ENCODE measurements around the gene NFYA.
"Not testable (repeated sequence)": the region's sequence is repeated elsewhere in the genome, so short reads cannot be mapped to it uniquely, and the experiment has no call there.

NFYA gene

DNA sequence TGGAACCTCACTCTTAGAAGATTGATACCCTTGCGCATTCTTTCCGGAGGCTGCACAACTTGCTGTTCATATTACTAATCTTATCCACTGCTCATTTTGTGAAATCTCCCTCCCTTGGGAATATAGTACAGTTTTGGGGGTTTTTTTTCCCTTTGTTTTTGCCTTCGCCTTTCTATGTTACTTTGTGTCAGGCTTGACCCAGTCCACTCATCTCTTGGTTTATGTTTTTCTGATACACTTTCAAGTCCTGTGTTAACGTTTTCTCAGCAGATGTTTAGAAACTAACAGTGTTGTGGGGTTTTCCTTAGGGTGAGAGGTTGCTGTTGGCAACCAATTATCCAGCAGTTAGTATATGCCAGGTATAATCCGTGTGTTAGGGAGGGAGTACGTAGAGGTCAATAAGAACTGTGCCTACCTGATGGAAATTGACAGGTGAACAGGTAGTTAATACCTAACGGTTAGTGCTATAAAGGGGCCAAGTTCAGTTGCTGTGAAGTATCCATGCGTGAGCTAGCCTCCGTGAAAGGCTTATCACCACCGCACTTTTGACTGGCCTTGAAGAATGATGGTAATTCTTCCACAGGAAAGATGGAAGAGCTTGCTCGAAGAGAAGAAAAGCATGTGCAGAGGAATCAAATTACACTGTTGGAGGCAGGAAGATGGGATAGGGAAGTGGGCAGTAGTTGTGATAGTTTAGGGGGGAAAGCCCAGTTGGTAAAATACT, 1.4 kb downstream of the NFYA start:
- no peak for DNase-seq

DNA sequence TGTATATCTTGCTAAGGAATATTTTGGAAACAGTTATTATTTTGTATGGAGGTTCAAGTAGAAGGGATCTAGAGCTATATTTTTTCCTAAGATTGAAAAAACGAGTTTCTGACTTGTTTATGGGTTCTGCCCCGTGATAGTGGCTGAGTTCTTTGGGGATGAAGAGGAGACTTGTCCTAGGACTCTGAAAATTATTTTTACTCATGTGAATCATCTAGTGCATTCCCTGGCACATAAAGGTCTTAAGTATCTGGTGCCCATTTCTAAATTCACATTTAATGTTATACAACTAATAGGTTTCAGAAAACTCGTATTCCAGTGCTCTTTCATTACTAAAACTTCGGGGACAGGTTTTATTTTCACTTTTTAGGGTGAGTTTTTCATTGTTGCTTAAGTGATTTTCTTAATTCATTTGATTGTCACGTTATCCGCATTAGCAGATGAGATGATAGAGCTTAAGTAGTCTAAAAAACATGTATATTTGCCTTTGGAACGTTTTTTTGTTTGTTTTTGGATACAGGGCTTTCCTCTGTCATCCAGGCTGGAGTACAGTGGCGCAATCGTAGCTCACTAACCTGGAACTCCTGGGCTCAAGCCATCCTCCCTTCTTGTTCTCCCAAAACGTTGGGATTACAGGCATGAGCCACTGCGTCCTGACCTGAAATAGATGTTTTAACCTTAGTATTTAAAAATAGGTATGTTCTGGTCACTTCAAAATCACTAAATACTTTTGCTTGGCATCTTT, 2.1 kb downstream of the NFYA start:
- no peak for DNase-seq

- DNase-seq: no peak
Observed at GRCh38 chr6:41075651-41076626, 3.2 kb downstream of the NFYA start.

DNA sequence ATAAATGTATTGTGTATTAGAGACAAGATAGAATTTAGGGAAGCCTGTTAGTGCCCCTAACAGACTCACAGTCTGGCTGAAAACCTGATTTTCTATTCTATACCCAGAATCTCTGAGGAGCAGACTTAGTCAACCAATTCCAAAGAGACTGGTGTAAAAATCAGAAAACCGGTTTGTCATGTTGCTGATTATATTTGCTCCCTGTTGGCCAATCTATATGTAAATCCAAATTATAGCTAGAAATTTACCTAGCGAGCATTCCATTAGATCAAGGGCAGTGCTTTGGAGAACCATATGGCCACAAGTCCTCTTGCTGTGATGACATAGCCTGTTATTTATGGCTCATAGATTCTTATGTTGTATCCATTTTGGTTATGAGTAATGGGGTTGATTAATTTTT, 4.8 kb downstream of the NFYA start:
- no peak for DNase-seq

GRCh38 chr6:41078101-41078500, 5.3 kb downstream of the NFYA start:
- no peak for DNase-seq

DNA sequence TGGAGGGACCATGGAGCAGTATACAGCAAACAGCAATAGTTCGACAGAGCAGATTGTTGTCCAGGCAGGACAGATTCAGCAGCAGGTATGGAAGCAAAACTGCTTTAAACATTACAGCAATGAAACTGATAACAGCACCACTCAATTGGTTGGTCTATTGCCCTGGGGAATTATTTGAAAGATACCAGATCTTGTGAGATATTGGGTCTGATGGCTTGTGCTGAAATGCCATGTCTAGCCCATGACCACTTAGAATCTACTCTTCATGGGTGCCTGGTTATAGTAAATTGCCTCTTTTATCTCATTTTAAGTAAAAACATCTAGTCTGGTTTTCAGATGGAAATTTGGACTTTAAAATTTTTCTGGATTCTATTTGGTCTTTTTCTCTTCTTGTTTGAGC, 6.3 kb downstream of the NFYA start:
- DNase-seq: no peak

DNA sequence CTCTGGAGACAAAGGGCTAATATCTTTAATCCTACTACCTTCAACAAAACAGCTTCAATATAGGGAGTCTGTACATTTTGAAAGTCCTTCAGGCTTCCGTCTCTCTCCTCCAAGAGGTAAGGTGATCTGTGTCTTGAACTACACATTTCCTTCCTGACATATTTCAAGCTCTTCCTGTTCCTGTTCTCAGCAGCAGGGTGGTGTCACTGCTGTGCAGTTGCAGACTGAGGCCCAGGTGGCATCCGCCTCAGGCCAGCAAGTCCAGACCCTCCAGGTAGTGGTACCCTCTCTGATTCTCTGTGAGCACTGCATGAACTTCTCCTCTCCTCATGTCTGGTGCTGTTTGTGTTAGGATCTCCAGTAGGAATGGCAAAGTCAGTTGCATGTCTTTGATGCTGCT, 7.8 kb downstream of the NFYA start:
- DNase-seq: no peak

DNA sequence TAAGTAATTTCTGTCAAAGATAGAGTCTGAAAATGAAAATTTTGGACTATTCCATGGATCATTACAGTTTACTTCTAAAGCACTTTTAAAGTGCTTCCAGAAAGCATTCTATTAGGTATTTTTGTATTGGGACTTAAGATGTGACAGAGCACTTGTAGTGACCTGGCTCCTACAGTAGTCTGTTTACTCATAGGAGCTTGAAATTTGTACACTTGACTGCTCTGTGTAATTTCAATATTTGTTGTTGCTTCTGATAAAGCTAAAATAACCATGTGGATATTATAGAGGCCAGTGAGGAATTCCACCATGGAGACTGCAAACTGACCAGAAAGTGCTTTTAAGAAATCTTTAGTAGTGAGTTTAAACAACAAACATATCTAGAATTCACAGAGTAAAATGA, 10.3 kb downstream of the NFYA start:
- no peak for DNase-seq

DNA sequence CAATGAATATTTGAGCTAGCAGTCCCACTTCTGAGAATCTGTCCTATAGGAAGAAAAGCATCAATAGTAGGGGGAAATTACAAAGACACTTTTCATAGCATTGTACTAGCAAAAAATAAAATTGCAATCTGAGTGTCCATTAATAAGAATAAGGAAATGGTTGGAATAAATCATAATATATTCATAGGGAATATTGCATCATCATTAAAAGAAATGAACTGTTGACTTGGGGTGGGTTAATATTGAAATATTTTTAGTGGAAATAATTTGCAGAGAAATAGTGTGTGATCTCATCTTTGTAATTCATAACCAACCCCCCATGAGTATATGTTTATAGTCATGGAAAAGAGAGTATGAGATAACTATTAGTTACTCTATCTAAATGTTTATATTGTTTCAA, 12.4 kb downstream of the NFYA start:
- no peak for DNase-seq

DNA sequence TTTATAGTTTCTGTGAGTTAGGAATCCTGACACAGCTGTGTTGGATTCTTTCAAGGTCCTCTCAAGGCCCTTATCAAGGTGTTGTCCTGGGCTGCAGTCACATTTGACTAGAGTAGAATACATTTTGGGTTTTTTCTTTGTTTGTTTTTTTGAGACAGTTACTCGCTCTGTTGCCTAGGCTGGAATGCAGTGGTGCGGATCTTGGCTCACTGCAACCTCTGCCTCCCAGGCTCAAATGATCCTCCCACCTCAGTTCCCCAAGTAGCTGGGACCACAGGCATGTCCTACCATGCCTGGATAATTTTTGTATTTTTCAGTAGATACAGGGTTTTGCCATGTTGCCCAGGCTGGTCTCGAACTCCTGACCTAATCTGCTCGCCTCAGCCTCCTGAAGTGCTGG, 15.7 kb downstream of the NFYA start:
- no peak for DNase-seq

DNA sequence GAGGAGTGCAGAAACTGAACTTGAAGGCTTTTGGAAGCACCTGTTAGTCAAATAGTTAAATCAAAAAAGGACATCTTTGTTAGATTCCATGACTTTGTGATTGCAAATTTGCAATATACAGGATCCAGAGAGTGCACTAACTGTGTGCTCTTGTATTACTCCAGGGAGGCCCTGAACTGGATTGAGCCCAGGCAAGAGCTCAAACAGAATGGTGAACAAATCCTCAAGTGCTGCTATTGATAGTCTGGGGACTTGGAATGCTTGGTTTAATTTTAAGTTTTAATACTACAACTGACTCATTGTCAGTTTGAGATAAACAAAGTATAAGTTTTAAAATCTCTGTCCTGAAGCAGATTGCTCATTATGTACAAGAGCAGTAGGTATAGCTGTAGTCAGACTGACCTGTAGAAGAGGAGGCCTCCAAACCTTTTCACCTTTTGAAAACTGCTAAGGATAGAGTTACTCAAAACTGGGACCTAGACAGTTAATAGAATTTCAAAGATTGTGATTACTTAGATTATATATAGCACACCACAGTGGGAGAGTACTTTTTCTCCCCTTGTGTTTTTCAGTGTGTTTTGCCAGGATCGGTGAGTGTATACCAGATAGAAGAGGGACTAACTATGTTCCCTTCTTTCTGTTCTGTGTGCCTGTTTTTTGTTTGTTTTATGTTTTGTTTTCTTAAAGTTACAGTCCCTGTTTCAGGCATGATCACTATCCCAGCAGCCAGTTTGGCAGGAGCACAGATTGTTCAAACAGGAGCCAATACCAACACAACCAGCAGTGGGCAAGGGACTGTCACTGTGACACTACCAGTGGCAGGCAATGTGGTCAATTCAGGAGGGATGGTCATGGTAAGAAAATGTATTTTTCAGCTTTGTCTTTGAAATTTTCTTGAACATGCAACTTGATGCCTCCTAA, 18.3 kb downstream of the NFYA start:
- no peak for DNase-seq

- no peak for DNase-seq
Observed at GRCh38 chr6:41092421-41093140, 19.8 kb downstream of the NFYA start.

DNA sequence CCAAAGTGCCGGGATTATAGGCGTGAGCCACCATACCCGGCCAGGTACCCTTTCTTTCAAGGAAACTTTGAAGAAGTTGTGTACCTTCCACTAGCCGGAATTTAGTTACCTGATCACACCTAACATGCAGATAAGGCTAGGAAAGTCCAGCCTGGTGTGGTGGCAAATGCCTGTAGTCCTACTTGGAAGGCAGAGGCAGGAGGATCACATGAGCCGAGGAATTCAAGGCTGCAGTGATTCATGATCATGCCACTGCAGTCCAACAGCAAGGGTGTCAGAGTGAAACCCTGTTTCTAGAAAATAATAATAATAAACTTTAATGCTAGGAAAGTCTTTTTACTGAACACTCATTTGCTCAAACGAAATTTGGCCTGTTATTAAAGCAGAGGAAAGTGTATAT, 21.0 kb downstream of the NFYA start:
- DNase-seq: no peak

- no peak for DNase-seq
Observed at GRCh38 chr6:41097467-41098090, 24.8 kb downstream of the NFYA start.

DNA sequence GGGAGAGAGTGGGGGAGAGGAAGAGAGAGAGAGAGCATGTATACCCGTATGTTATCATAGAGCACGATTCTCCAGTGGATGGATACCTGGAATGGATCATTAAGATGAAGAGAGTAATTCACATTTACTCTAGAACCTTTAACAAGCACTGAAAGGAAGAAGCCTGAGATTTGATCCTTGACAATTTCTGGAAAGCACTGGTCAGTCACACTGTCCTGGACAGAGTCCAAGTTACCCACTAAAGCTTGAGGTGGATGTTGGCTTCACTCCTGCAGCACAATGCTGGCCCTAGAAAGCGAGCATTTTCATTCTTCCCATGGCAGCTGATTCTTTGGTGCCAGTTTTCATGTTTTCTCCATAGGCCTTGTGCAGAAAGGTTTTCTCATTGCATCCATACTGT, 25.6 kb downstream of the NFYA start:
- DNase-seq: no peak

DNA sequence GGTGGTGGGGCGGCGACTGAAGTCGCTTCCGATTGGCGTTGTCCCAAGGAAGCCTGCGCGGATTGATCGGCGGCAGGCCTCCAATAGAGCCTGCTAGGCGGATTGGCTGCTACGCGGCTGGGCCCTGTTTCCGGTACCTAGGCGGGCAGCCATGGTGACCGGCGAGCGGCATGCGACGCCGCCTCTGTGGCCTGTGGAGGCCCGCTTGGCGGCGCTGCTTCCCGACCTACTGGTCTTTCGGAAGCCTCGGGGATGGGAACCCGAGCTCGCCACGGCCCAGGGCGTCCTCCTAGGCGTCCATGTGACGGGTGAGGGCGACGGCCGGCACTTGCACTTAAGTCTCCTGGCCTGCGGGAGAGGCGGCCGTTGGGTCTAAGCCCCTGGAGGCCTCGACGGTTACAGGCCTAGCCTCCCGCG, 28.1 kb downstream of the NFYA start:
- no peak for DNase-seq

GRCh38 chr6:41103847-41104246, 31.1 kb downstream of the NFYA start:
- DNase-seq: no peak

DNA sequence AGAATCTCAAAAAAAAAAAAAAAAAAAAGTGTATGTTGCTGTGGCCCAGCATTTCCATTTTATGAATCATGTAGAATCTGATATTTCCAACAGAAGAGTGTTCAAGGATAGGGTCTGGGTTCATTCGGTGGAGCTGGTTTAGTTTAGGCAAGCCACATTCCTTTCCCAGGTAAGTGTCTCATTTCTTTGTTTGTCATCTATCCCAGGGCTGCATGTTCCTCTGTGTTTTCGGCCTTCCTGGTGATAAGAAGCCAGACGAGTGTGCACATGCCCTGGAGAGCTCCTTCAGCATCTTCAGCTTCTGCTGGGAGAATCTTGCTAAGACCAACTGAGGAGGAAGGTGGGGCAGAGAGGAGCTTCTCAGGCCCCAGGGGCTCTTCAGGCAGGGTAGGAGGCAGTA, 38.2 kb downstream of the NFYA start:
- DNase-seq: no peak

DNA sequence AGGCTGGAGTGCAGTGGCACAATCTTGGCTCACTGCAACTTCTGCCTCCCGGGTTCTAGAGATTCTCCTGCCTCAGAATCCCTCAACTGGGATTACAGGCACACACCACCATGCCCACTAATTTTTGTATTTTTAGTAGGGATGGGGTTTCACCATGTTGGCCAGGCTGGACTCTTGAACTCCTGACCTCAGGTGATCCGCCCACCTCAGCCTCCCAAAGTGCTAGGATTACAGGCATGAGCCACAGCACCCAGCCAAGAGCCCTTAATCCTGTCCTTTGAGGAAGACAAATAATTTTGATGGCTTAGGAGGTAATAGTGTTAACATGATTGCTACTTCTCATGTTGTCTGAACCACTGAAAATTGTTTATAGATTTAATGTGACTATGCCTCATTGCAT, 42.3 kb downstream of the NFYA start:
- DNase-seq: not testable (repeated sequence)

- DNase-seq: no peak
Observed at GRCh38 chr6:41119508-41119907, 46.7 kb downstream of the NFYA start.

GRCh38 chr6:41120058-41120457, 47.3 kb downstream of the NFYA start:
- no peak for DNase-seq

Measured in NCI-H1092 (cell line).